Ovary (tissue), 9 donors: ENCODE results near the gene IRF5. TPM values are rescaled to one million over a fixed set of nuclear protein-coding genes. Genes with fewer than 3 reads are reported as not detected.

ENCODE experiments used
- DNase-seq, 5 donors: peaks; one replicate each; pipeline ENCODE4 v3.0.0-alpha.2; 2019 to 2020
- H3K27ac ChIP-seq, 2 donors: fragments of 200-600 bp; one replicate each; pipeline versions ENCODE4 v1.5.1 to v1.8.0; 2019 to 2022
- H3K27me3 ChIP-seq: fragments of 200-600 bp; one replicate; pipeline ENCODE4 v1.8.0; 2022
- H3K36me3 ChIP-seq: fragments of 200-600 bp; sonication (generic); one replicate; pipeline ENCODE4 v1.5.1; 2019
- H3K4me1 ChIP-seq: one replicate; pipeline ENCODE4 v1.8.1; 2013; ENCODE audit warnings: mild to moderate bottlenecking, moderate library complexity; ENCODE audit not compliant: insufficient read depth
- H3K4me3 ChIP-seq: fragments of 200-600 bp; sonication (generic); one replicate; pipeline ENCODE4 v1.5.1; 2017
- H3K9me3 ChIP-seq, 2 donors: fragments of 200-600 bp in 1 of 2; sonication (generic) in 1 of 2; one replicate each; pipeline versions ENCODE4 v1.5.1 to v1.8.1; 2013 to 2019; ENCODE audit warnings: mild to moderate bottlenecking in 1 of 2, moderate library complexity in 1 of 2
- CTCF ChIP-seq, 3 donors: fragments of 450-650 bp in 2 of 3; fragments of 200-600 bp in 1 of 3; IDR thresholded peaks; one replicate each; pipeline versions ENCODE4 v1.5.1 to v1.8.0; 2016 to 2022; ENCODE audit warnings: antibody characterized with exemption in 3 of 3, mild to moderate bottlenecking in 1 of 3
- EP300 ChIP-seq: sonication (generic); formaldehyde crosslinking; IDR thresholded peaks from one replicate; pipeline ENCODE4 v1.6.1; 2017; ENCODE audit warnings: antibody characterized with exemption
- POLR2A ChIP-seq: fragments of 450-650 bp; IDR thresholded peaks from one replicate; pipeline ENCODE4 v1.6.1; 2017; ENCODE audit warnings: antibody characterized with exemption, mild to moderate bottlenecking, moderate library complexity
- WGBS, 3 donors: extraction: QIAGEN DNeasy Blood & Tissue Kit in 1 of 3; methylation state at CpG; one replicate each; pipeline versions ENCODE4 v1.1.5 to v1.1.7; 2013 to 2017; 5-methylcytosine and 5-hydroxymethylcytosine counted together
- intact Hi-C, 4 donors: fragments of 100-400 bp; cut with DNase I; formaldehyde crosslinking; loops; one replicate each; pipeline versions ENCODE4 v1.11.0 to v1.15.1; 2022 to 2023
- polyA plus RNA-seq, 2 donors: library from polyadenylated mRNA; stranded (reverse); fragments of 200-250 nt in 1 of 2; fragments of 350-450 nt in 1 of 2; fragmentation: Illumina TruSeq in 1 of 2; extraction: RNeasy Lipid Tissue Mini Kit (QIAGEN cat#74804) in 1 of 2; gene quantifications; one replicate each; pipeline ENCODE4 v1.2.3, GENCODE V29; 2013 to 2014
- total RNA-seq, 7 donors: library from RNA; depleted of rRNA in 2 of 7; stranded (reverse); fragments of >200 nt in 2 of 7; fragmentation: NEBNext Ultra II Directional in 3 of 7; extraction: Animal tissue kit (Norgen Biotek cat#: 25700) in 3 of 7; gene quantifications; one replicate each; pipeline versions ENCODE4 v1.1.0 to v1.2.4, GENCODE V29; 2016 to 2023
- donor health status: DM: no; HTN: no; CAD: no; lungs with moderate emphysema.
- donor health status: DM: no; HTN: no; CAD: no.
- donor health status: Bipolar disorder and iron deficiency.
- donor health status: DM: yes; HTN: yes; CAD: no.
- donor health status: DM: no; HTN: no; CAD: no.
- donor health status: DM: yes; HTN: yes; CAD: no.

Gene IRF5
- total and polyA plus RNA-seq, 9 donors, result 2.1 to 6.5 (median 2.6) TPM

DNA sequence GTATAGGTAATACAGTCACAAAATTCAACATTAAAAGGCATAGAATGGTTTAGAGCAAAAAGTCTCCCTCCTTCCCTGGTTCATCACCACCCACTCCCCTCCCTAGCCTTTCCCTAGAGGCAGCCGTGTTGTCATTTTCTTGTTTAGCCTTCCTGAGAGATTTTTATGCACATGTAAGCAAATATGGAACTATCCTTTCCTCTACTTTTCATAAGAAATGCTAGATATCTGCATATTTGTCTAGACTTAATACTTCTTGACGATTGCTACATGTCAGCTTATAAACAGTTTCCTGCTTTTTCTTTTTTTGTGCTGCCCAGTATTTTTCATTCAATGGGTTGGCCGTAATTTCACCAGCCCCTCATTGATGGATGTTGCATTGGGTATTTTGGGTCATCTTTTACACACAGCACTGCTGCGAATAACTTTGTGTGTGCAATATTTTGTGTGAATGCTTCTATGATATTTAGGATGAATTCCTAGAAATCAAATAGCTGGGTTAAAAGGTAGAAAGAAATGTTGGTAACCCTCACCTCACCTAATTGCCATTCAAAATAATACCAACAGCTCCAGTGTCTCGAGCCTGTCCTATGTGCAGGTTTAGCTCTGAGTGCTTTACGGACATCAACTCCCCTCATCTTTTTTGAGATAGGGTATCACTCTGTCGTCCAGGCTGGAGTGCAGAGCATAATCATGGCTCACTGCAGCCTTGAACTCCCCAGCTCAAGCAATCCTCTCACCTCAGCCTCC is 6.9 kb downstream of the IRF5 start:
- H3K4me1 ChIP-seq, result no peaks in the 10 kb centered on the region
- intact Hi-C loops, result loop anchor here in 1 of 4 donors (5.0 kb wide), 1 partner anchor 558 kb away; the partner anchor contains the start of gene SMKR1
- TF ChIP-seq POLR2A (no peak), CTCF (IDR thresholded peaks at IDR 0.05) (no peak), EP300 (no peak)
- H3K4me3 ChIP-seq, result no peak overlapping the region
- WGBS, 3 donors, result 49 to 58% (median 49%) methylated on average over 7 of the region's 7 CpGs
- no peak for DNase-seq
- no peaks in the 10 kb centered on the region for H3K9me3 ChIP-seq
- no peak overlapping the region for H3K27ac ChIP-seq
- H3K27me3 ChIP-seq, result no peaks in the 10 kb centered on the region
- H3K36me3 ChIP-seq, result no peaks in the 10 kb centered on the region

DNA sequence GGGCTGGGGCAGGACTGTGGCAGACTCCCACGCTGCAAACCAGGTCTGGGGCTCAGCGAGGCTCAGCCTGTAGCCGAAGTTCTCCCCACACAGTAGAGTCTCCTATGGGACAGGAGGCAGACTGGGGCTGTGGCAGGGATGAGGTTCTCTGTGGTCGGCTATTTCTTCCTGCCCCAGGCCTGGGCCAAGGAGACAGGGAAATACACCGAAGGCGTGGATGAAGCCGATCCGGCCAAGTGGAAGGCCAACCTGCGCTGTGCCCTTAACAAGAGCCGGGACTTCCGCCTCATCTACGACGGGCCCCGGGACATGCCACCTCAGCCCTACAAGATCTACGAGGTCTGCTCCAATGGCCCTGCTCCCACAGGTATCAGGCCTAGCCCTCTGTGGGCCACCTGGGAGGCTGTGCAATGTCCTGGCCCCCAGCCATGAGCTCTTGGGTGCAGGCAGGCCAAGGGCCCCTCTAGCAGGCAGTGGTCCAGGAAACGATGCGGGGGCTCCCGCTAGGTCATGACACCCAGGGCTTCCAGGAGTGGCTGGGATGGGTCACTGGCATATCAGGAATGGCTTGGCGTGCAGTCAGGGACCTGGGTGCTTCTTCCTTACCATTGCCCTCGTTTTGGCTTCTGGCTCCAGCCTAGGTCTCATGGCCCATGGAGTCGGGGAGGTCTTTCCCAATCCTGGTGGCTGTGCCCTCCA is 8.1 kb downstream of the IRF5 start:
- no peaks in the 10 kb centered on the region for H3K4me1 ChIP-seq
- TF ChIP-seq POLR2A, result no peak
- TF ChIP-seq EP300, result no peak
- no peak for TF ChIP-seq CTCF (IDR thresholded peaks at IDR 0.05)
- H3K27me3 ChIP-seq, result no peaks in the 10 kb centered on the region
- DNase-seq, result no peak
- 77 to 80% (median 79%) methylated on average over 21 of the region's 21 CpGs for WGBS, 3 donors
- no peak overlapping the region for H3K27ac ChIP-seq
- intact Hi-C loops, result loop anchor here in 1 of 4 donors (5.0 kb wide), 1 partner anchor 556 kb away; the partner anchor contains the start of gene SMKR1
- no peaks in the 10 kb centered on the region for H3K36me3 ChIP-seq
- H3K4me3 ChIP-seq, result no peak overlapping the region
- H3K9me3 ChIP-seq, result no peaks in the 10 kb centered on the region

DNA sequence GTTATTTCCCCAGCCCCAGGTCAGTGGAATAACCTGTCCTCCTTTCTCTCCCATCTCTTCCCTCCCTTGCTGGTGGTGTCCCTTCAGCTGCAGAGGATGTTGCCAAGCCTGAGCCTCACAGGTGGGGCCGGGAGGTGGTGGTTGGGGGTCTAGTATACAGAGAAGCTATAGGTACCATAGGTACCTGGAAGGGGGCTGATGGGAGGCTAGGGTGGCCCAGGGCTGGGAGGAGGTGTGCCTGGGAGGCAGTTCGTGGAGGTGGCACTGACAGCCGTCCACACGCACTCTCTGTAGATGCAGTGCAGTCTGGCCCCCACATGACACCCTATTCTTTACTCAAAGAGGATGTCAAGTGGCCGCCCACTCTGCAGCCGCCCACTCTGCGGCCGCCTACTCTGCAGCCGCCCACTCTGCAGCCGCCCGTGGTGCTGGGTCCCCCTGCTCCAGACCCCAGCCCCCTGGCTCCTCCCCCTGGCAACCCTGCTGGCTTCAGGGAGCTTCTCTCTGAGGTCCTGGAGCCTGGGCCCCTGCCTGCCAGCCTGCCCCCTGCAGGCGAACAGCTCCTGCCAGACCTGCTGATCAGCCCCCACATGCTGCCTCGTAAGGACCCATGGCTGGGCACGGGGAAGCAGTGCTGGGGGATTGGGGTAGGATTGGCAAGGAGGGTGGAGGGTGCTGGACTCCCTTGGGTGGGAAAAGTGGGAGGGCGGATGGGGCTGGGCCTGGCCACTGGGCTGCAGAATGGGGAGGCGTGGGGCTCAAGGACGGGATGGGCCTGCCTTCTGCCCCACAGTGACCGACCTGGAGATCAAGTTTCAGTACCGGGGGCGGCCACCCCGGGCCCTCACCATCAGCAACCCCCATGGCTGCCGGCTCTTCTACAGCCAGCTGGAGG is 9.5 kb downstream of the IRF5 start:
- no peaks in the 10 kb centered on the region for H3K36me3 ChIP-seq
- WGBS, 3 donors, result 64 to 75% (median 70%) methylated on average over 17 to 22 of the region's 22 CpGs
- intact Hi-C loops, result loop anchor here in 1 of 4 donors (5.0 kb wide), 1 partner anchor 555 kb away; the partner anchor contains the start of gene SMKR1
- H3K27me3 ChIP-seq, result no peaks in the 10 kb centered on the region
- H3K4me3 ChIP-seq, result no peak overlapping the region
- H3K9me3 ChIP-seq, result no peaks in the 10 kb centered on the region
- TF ChIP-seq CTCF (IDR thresholded peaks at IDR 0.05), result no peak
- no peak for TF ChIP-seq EP300
- TF ChIP-seq POLR2A, result no peak
- no peaks in the 10 kb centered on the region for H3K4me1 ChIP-seq
- no peak for DNase-seq
- no peak overlapping the region for H3K27ac ChIP-seq

DNA sequence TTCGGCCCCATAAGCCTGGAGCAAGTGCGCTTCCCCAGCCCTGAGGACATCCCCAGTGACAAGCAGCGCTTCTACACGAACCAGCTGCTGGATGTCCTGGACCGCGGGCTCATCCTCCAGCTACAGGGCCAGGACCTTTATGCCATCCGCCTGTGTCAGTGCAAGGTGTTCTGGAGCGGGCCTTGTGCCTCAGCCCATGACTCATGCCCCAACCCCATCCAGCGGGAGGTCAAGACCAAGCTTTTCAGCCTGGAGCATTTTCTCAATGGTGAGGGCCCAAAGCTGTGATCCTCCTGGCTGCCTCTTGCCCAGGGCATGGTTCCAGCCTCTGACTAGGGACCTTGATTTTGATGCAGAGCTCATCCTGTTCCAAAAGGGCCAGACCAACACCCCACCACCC is 10.1 kb downstream of the IRF5 start:
- 78 to 84% (median 81%) methylated on average over 9 of the region's 9 CpGs for WGBS, 3 donors
- no peaks in the 10 kb centered on the region for H3K4me1 ChIP-seq
- H3K9me3 ChIP-seq, result no peaks in the 10 kb centered on the region
- H3K36me3 ChIP-seq, result no peaks in the 10 kb centered on the region
- no peak for TF ChIP-seq CTCF (IDR thresholded peaks at IDR 0.05)
- no peak for TF ChIP-seq EP300
- no peak for TF ChIP-seq POLR2A
- H3K4me3 ChIP-seq, result no peak overlapping the region
- no peak for DNase-seq
- no peaks in the 10 kb centered on the region for H3K27me3 ChIP-seq
- intact Hi-C loops, result loop anchor here in 1 of 4 donors (5.0 kb wide), 1 partner anchor 554 kb away; the partner anchor contains the start of gene SMKR1
- no peak overlapping the region for H3K27ac ChIP-seq
